Measurements from ENCODE around the gene MANF.

DNA sequence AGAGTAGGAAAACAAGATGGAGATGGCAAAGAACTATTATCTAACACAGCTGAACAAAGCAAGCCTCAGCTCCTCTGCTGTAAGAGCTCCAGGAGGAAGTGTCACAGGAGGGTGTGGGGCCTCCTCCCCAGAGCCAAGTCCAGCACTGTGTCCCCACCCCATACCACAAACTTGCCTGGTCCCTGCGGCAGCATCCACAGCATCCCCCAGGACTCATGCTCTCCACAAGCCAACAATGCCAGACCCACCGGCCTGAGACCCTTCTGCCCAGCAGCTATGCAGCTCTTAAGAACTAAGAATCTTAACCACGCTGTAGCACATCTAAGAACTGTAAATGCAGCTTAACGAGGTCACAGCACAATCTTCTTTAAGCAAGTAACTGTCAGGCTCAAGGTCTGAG lies 15.1 kb downstream of the MANF start:
- TF ChIP-seq EZH2 (IDR thresholded peaks at IDR 0.05; ENCODE audit: low read length, missing control alignments) (no peak), CTCF (conservative IDR thresholded peaks at IDR 0.05 in 1 of 2, IDR thresholded peaks at IDR 0.05 in 1 of 2; ENCODE audit: low read depth in 1 of 2, low read length in 2 of 2) (no peak)

Measured in fibroblast of lung (primary cell).